Lower lobe of right lung (tissue), 2 donors: ENCODE data around the gene CASR. TPM values are rescaled to one million over a fixed set of nuclear protein-coding genes. Genes with fewer than 3 reads are reported as not detected.
"Not testable (repeated sequence)": the region's sequence is repeated elsewhere in the genome, so short reads cannot be mapped to it uniquely, and the experiment has no call there.

Experiments
- ATAC-seq, 2 donors: fragments of 200-7000 bp; cut with Tn5 transposase; one replicate each; pipeline ENCODE4 v1.9.1; 2020 to 2022; ENCODE audit warnings: mild to moderate bottlenecking in 2 of 2, moderate library complexity in 2 of 2
- DNase-seq: peaks from one replicate; pipeline ENCODE4 v3.0.0-alpha.2; 2020
- H3K27ac ChIP-seq: fragments of 200-600 bp; one replicate; pipeline ENCODE4 v1.8.0; 2022
- H3K27me3 ChIP-seq: fragments of 200-600 bp; one replicate; pipeline ENCODE4 v1.8.0; 2022; ENCODE audit warnings: low read depth
- H3K36me3 ChIP-seq: fragments of 200-600 bp; one replicate; pipeline ENCODE4 v1.8.0; 2022; ENCODE audit warnings: mild to moderate bottlenecking
- H3K4me1 ChIP-seq: fragments of 200-600 bp; one replicate; pipeline ENCODE4 v1.8.0; 2022
- H3K4me3 ChIP-seq: fragments of 200-600 bp; one replicate; pipeline ENCODE4 v1.8.0; 2022; ENCODE audit warnings: mild to moderate bottlenecking
- H3K9me3 ChIP-seq: fragments of 200-600 bp; one replicate; pipeline ENCODE4 v1.8.0; 2022
- CTCF ChIP-seq: fragments of 200-600 bp; IDR thresholded peaks from one replicate; pipeline ENCODE4 v1.8.0; 2022; ENCODE audit warnings: antibody characterized with exemption, mild to moderate bottlenecking
- intact Hi-C: fragments of 100-400 bp; cut with DNase I; formaldehyde crosslinking; loops from one replicate; pipeline ENCODE4 v1.11.0; 2022
- total RNA-seq: library from RNA; stranded (reverse); fragmentation: NEBNext Ultra II Directional; extraction: Animal tissue kit (Norgen Biotek cat#: 25700); gene quantifications from one replicate; pipeline ENCODE4 v1.2.1, GENCODE V29; 2021
- donor health status: DM: no; HTN: yes; CAD: no; lungs with severe emphysema.

Gene CASR
- total RNA-seq, 1 donor from 2014 or later, result not detected

GRCh38 chr3:122200661-122201060, 17.2 kb downstream of the CASR start:
- no peak overlapping the region for H3K27ac ChIP-seq
- intact Hi-C loops, result no loop called here
- TF ChIP-seq CTCF, result no peak
- H3K4me1 ChIP-seq, result no peaks in the 10 kb centered on the region
- no peak overlapping the region for H3K4me3 ChIP-seq
- no peak for ATAC-seq
- no peaks in the 10 kb centered on the region for H3K36me3 ChIP-seq
- no peaks in the 10 kb centered on the region for H3K9me3 ChIP-seq
- no peak for DNase-seq
- H3K27me3 ChIP-seq, result no peaks in the 10 kb centered on the region

GRCh38 chr3:122201476-122201875, 18.0 kb downstream of the CASR start:
- H3K36me3 ChIP-seq, H3K27me3 ChIP-seq, H3K4me3 ChIP-seq, intact Hi-C loops, ATAC-seq, DNase-seq, H3K9me3 ChIP-seq, H3K4me1 ChIP-seq, H3K27ac ChIP-seq: not testable (repeated sequence)

- Histone ChIP-seq H3K4me3 (no peak overlapping the region), H3K27ac (no peak overlapping the region), H3K4me1 (no peaks in the 10 kb centered on the region), H3K27me3 (no peaks in the 10 kb centered on the region), H3K36me3 (no peaks in the 10 kb centered on the region), H3K9me3 (no peaks in the 10 kb centered on the region)
- no peak for DNase-seq
- no peak for TF ChIP-seq CTCF
- no peak for ATAC-seq
- intact Hi-C loops, result no loop called here
These were observed 25.1 kb downstream of the CASR start for GRCh38 chr3:122208579-122208978.

GRCh38 chr3:122213650-122214049, 30.2 kb downstream of the CASR start:
- no peak for ATAC-seq
- H3K4me1 ChIP-seq, result no peaks in the 10 kb centered on the region
- H3K27me3 ChIP-seq, result no peaks in the 10 kb centered on the region
- H3K27ac ChIP-seq, result no peak overlapping the region
- H3K9me3 ChIP-seq, result no peaks in the 10 kb centered on the region
- no peak for DNase-seq
- no peaks in the 10 kb centered on the region for H3K36me3 ChIP-seq
- no peak overlapping the region for H3K4me3 ChIP-seq
- TF ChIP-seq CTCF, result no peak
- intact Hi-C loops, result no loop called here

- DNase-seq (no peak), ATAC-seq (no peak)
- no peak for TF ChIP-seq CTCF
- Histone ChIP-seq H3K27me3 (no peaks in the 10 kb centered on the region), H3K4me1 (no peaks in the 10 kb centered on the region), H3K4me3 (no peak overlapping the region), H3K9me3 (no peaks in the 10 kb centered on the region), H3K27ac (no peak overlapping the region), H3K36me3 (no peaks in the 10 kb centered on the region)
- intact Hi-C loops, result no loop called here
These were observed 31.2 kb downstream of the CASR start for GRCh38 chr3:122214711-122215110.

GRCh38 chr3:122215592-122216298, 32.3 kb downstream of the CASR start:
- Histone ChIP-seq H3K4me3 (no peak overlapping the region), H3K27ac (no peak overlapping the region)
- no peak for DNase-seq

More at GRCh38 chr3:122215592-122216298, 32.3 kb downstream of the CASR start:
- ATAC-seq, result no peak
- Histone ChIP-seq H3K27me3 (no peaks in the 10 kb centered on the region), H3K9me3 (no peaks in the 10 kb centered on the region), H3K36me3 (no peaks in the 10 kb centered on the region), H3K4me1 (no peaks in the 10 kb centered on the region)
- TF ChIP-seq CTCF, result no peak
- intact Hi-C loops, result no loop called here
